AG09309 (cell line): ENCODE measurements around the gene MGAT4A.

Experiments used
- DNase-seq: peaks from one replicate; pipeline ENCODE4 v3.0.0-alpha.2; 2010; ENCODE audit warnings: low read depth
- H3K4me3 ChIP-seq: 2 replicates; pipeline ENCODE4 v1.5.1; 2011; ENCODE audit warnings: mild to moderate bottlenecking, low read depth, low read length, moderate library complexity; ENCODE audit not compliant: control insufficient read depth
- CTCF ChIP-seq: IDR thresholded peaks from 2 replicates; pipeline ENCODE4 v1.5.1; 2011; ENCODE audit warnings: mild to moderate bottlenecking, low read depth, low read length, inconsistent platforms; ENCODE audit not compliant: insufficient read depth, control insufficient read depth; ENCODE audit errors: missing control alignments

The MGAT4A gene

GRCh38 chr2:98693477-98693876 is 37.5 kb downstream of the MGAT4A start:
- H3K4me3 ChIP-seq: no peak overlapping the region
- DNase-seq: no peak
- TF ChIP-seq CTCF: no peak

GRCh38 chr2:98692090-98693054 is 38.6 kb downstream of the MGAT4A start:
- TF ChIP-seq CTCF: no peak
- H3K4me3 ChIP-seq: no peak overlapping the region
- DNase-seq: no peak

GRCh38 chr2:98691303-98691702 is 39.6 kb downstream of the MGAT4A start:
- no peak overlapping the region for H3K4me3 ChIP-seq
- no peak for DNase-seq
- TF ChIP-seq CTCF: no peak

- no peak for TF ChIP-seq CTCF
- H3K4me3 ChIP-seq: no peak overlapping the region
- no peak for DNase-seq
Observed at GRCh38 chr2:98685930-98686887, 44.7 kb downstream of the MGAT4A start.

GRCh38 chr2:98683728-98684127 is 47.2 kb downstream of the MGAT4A start:
- H3K4me3 ChIP-seq: no peak overlapping the region
- no peak for TF ChIP-seq CTCF
- DNase-seq: no peak

GRCh38 chr2:98676742-98677141 is 54.2 kb downstream of the MGAT4A start:
- no peak for DNase-seq
- no peak for TF ChIP-seq CTCF
- no peak overlapping the region for H3K4me3 ChIP-seq
